Right ventricle myocardium superior (tissue), 1 donor: Measurements from ENCODE around the gene ZNF222. TPM values are rescaled to one million over a fixed set of nuclear protein-coding genes. Genes with fewer than 3 reads are reported as not detected.

Experiments
- ATAC-seq: fragments of 200-7000 bp; cut with Tn5 transposase; one replicate; pipeline ENCODE4 v1.9.1; 2020; ENCODE audit warnings: mild to moderate bottlenecking; ENCODE audit not compliant: poor library complexity
- DNase-seq: peaks from one replicate; pipeline ENCODE4 v3.0.0-alpha.2; 2020
- intact Hi-C: fragments of 100-400 bp; cut with DNase I; formaldehyde crosslinking; loops from one replicate; pipeline ENCODE4 v1.11.2; 2022
- long read RNA-seq: library from polyadenylated mRNA; unstranded; transcript quantifications from one replicate; pipeline ENCODE4 v2.0.0, GENCODE V29; 2021
- total RNA-seq: library from RNA; stranded (reverse); fragmentation: NEBNext Ultra II Directional; extraction: Animal tissue kit (Norgen Biotek cat#: 25700); gene quantifications from one replicate; pipeline ENCODE4 v1.2.1, GENCODE V29; 2021
- donor health status: DM: no; HTN: yes; CAD: no; lungs with severe emphysema.

The ZNF222 gene
- total RNA-seq = 2.9 TPM
- long read RNA-seq, partial matches to known transcripts = 0 of 1 reads
- long read RNA-seq, other reads (novel, unspliced or antisense) = 0 of 1 reads

GRCh38 chr19:44025217-44025936 lies at the start of gene ZNF222:
Gene ZNF222 (plus strand): TSS chr19:44025379. CDS start chr19:44025437, 58 bp downstream.
- intact Hi-C loops = no loop called here
- DNase-seq (peak; percentile 89), ATAC-seq (peak; percentile 100)

- intact Hi-C loops = no loop called here
- ATAC-seq = no peak
These were observed 48.4 kb upstream of the ZNF222 start for GRCh38 chr19:43976732-43977131.

GRCh38 chr19:43983544-43983911 lies 41.7 kb upstream of the ZNF222 start:
- intact Hi-C loops = no loop called here
- ATAC-seq (no peak), DNase-seq (no peak)

More at GRCh38 chr19:43976732-43977131, 48.4 kb upstream of the ZNF222 start:
- no peak for DNase-seq

- peak; percentile 93 for DNase-seq
- intact Hi-C loops = no loop called here
- ATAC-seq = peak; percentile 99
These were observed 41.1 kb upstream of the ZNF222 start, which contains the start of gene ZNF155 for GRCh38 chr19:43983912-43984686. Gene ZNF155 (plus strand): TSS chr19:43984188. CDS start chr19:43988544, 4,356 bp downstream.

GRCh38 chr19:43984687-43985000 lies 40.5 kb upstream of the ZNF222 start:
- peak; percentile 53 for ATAC-seq
- DNase-seq = peak; percentile 31
- intact Hi-C loops = no loop called here

- intact Hi-C loops = no loop called here
- no peak for DNase-seq
- no peak for ATAC-seq
These were observed 27.4 kb upstream of the ZNF222 start for GRCh38 chr19:43997631-43998290.

GRCh38 chr19:44002212-44002565 lies 23.0 kb upstream of the ZNF222 start:
- ATAC-seq = no peak
- intact Hi-C loops = loop anchor here (10.0 kb wide), 1 partner anchor 103 kb away; no protein-coding TSS in a partner anchor
- DNase-seq = no peak

GRCh38 chr19:44002566-44003460 lies 22.4 kb upstream of the ZNF222 start, which contains the start of gene ZNF230:
Gene ZNF230 (plus strand): TSS chr19:44002957. CDS start chr19:44007079, 4,122 bp downstream.
- peak; percentile 91 for DNase-seq
- peak; percentile 100 for ATAC-seq
- intact Hi-C loops = loop anchor here (10.0 kb wide), 1 partner anchor 102 kb away; no protein-coding TSS in a partner anchor

- peak; percentile 22 for ATAC-seq
- DNase-seq = no peak
- intact Hi-C loops = loop anchor here (10.0 kb wide), 1 partner anchor 101 kb away; no protein-coding TSS in a partner anchor
These were observed 21.6 kb upstream of the ZNF222 start for GRCh38 chr19:44003461-44004009.

- DNase-seq (no peak), ATAC-seq (no peak)
- intact Hi-C loops = loop anchor here (10.0 kb wide), 1 partner anchor 99 kb away; no protein-coding TSS in a partner anchor
These were observed 19.2 kb upstream of the ZNF222 start for GRCh38 chr19:44005973-44006372.

GRCh38 chr19:44007473-44007872 lies 17.7 kb upstream of the ZNF222 start:
- intact Hi-C loops = loop anchor here (10.0 kb wide), 1 partner anchor 97 kb away; no protein-coding TSS in a partner anchor
- no peak for DNase-seq
- ATAC-seq = no peak

GRCh38 chr19:44010468-44010867 lies 14.7 kb upstream of the ZNF222 start:
- no peak for ATAC-seq
- no peak for DNase-seq
- intact Hi-C loops = no loop called here

GRCh38 chr19:44019498-44019897 lies 5.7 kb upstream of the ZNF222 start:
- DNase-seq = no peak
- ATAC-seq = no peak
- intact Hi-C loops = no loop called here

- intact Hi-C loops = no loop called here
- DNase-seq (no peak), ATAC-seq (no peak)
These were observed 4.0 kb upstream of the ZNF222 start for GRCh38 chr19:44021221-44021620.

GRCh38 chr19:44024900-44025216 lies 321 bp upstream of the ZNF222 start:
- no peak for DNase-seq
- ATAC-seq = no peak
- intact Hi-C loops = no loop called here

- DNase-seq (no peak), ATAC-seq (no peak)
- intact Hi-C loops = no loop called here
These were observed 1.4 kb downstream of the ZNF222 start for GRCh38 chr19:44026622-44027021.

- ATAC-seq = no peak
- intact Hi-C loops = no loop called here
- DNase-seq = no peak
These were observed 6.9 kb downstream of the ZNF222 start for GRCh38 chr19:44032001-44032610.

GRCh38 chr19:44042147-44042546 lies 17.0 kb downstream of the ZNF222 start:
- no peak for DNase-seq
- intact Hi-C loops = no loop called here
- ATAC-seq = no peak
